GM19193 (cell line): ENCODE measurements around the gene ASCC1.
A peak's percentile ranks its signal among the peaks of the same experiment; 100 is the strongest.

Experiments used
- POLR2A ChIP-seq: IDR thresholded peaks from 4 replicates; pipeline ENCODE4 v1.6.1; 2011; ENCODE audit not compliant: insufficient read depth, insufficient read length; ENCODE audit errors: extremely low read depth

Gene ASCC1

DNA sequence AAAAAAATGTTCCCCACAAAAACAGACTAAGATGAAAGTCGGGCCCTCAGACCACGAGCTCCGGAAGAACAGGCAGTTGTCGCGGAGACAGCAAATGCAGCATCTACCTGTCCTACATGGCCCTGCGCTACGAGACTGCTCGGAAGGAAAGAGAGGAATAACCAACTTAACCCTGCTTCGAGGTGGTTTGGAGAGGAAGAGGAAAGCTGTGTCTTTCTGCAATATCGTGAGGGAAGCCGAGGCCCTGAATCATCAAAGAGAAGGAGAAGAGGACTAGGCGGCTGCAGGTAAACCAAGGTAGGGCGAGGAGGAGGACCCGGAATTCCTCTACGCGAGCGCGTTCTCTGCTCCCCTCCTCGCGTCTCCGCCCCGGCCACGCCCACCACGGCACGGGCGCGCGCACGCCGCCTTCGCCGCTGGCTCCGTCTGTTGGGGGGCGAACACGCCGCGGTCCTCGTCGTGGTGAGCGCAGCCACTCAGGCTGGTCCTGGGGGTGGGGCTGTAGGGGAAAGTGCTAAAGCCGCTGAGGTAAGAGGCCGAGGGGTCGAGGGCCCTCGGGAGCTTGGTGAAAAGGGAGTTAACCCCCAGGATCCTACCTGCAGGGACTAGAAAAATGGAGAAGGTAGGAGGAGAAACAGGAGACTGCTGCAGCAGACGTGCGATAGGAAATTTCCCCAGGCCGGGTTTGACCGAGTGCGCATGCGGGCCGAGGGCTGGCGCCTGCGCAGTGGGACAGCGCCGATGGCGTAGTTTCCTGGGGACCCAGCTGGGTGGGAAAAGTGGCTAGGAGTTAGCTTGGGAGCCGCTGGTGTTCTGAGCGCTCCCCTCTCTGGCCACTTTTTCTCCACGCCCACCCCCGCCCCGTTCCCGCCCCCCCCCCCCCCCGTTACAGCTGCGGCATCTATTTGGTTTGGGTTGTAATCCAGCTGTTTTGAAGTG, at the start of gene ASCC1, which contains the start of gene ANAPC16:
Gene ASCC1 (minus strand): TSS at position 666 of the 939 bp plus-strand sequence. CDS start 2,978 bp downstream, outside the sequence.
Gene ANAPC16 (plus strand): TSS at position 402 of the 939 bp plus-strand sequence. CDS start 7,903 bp downstream, outside the sequence.
- TF ChIP-seq POLR2A, result peak; percentile 96

GRCh38 chr10:72265508-72265907, 49.4 kb upstream of the ASCC1 start:
- TF ChIP-seq POLR2A, result no peak

- no peak for TF ChIP-seq POLR2A
Measured at GRCh38 chr10:72264536-72264935, 48.5 kb upstream of the ASCC1 start.

- TF ChIP-seq POLR2A, result no peak
Measured at GRCh38 chr10:72263613-72264241, 47.7 kb upstream of the ASCC1 start.

GRCh38 chr10:72261784-72262404, 45.8 kb upstream of the ASCC1 start:
- no peak for TF ChIP-seq POLR2A

GRCh38 chr10:72260976-72261783, 45.1 kb upstream of the ASCC1 start:
- peak; percentile 48 for TF ChIP-seq POLR2A

DNA sequence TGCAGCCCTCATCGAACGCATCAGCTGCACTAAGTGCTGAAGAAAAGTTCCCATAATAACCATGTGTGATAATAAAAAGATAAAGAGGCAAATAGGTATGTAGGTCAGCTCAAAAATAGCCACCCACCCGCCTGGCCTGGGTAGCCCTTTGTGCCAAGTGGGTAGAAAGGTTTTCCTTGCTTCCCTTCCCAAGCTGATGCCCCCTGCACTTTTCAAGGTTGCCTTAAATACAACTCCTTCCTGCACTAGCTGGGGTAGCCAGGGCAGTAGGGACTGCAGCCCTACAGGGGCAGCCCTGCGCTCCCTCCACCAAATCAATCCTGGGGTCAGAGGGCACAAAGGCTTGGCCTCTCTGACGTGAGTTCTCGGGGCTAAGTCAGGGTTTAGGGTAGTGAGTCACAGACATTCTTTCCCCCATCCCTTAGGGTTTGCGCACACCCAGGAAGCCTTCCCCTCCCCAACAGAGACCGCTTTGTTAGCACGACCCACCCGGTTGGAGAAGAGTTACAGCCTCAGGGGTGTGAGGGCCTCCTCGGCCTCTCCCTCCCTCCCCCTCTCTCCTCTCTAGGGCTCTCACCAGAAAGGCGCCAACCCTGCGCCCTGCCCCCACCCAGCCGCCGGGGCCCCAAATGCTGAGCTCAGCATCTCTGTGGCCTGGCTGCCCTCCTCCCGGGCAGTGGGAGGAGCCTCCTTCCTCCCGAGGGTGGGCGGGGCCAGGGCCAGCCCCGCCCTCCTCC, 44.3 kb upstream of the ASCC1 start:
- peak; percentile 21 for TF ChIP-seq POLR2A

- TF ChIP-seq POLR2A, result no peak
Measured at GRCh38 chr10:72259491-72260238, 43.6 kb upstream of the ASCC1 start.

DNA sequence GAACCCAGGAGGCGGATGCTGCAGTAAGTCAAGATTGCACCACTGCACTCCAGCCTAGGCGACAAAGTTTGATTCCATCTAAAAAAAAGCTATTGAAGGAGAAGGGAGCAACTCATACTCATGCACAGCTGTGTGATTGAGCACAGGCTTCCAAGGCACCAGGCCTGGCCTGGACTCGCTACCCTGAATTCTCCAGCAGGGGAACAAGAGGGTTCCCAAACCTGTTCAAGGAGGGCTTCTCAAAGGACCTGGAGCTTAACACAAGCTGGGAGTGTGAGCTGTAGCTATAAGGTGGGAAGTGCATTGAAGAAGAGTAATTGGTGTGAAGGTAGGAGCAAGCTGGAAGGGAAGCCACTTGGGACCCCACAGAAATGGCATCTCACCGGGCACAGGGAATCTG, 42.5 kb upstream of the ASCC1 start:
- no peak for TF ChIP-seq POLR2A

DNA sequence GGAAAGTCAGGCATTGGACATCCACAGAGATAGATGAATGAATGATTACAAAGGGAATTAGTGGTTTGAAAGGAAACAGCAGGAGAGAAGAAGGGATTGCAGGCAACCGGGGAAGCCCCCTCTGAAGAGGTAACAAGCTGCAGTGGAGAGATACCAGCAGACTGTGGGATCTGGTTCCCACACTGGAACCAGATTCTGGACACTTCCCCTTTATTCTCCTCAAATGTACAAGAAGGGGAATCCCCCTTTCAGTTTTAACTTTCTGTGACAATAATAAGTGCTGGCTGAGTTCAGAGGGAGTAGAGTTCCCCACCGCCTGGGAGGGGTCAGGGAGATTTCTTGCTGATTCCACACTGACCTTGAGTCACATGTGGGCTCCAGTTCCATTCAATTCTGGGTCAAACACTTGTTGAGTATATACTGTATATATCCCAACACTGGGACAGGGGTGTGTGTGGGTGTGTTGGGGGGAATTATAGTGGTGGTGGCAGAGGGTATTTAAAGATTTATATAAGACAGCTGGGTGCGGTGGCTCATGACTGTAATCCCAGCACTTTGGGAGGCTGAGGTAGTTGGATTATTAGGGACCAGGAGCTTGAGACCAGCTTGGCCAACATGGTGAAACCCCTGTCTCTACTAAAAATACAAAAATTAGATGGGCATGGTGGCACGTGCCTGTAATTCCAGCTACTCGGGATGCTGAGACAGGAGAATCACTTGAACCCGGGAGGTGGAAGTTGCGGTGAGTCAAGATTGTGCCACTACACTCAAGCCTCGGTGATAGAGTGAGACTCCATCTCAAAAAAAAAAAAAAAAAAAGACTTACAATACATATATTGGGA, 41.2 kb upstream of the ASCC1 start:
- TF ChIP-seq POLR2A, result no peak

DNA sequence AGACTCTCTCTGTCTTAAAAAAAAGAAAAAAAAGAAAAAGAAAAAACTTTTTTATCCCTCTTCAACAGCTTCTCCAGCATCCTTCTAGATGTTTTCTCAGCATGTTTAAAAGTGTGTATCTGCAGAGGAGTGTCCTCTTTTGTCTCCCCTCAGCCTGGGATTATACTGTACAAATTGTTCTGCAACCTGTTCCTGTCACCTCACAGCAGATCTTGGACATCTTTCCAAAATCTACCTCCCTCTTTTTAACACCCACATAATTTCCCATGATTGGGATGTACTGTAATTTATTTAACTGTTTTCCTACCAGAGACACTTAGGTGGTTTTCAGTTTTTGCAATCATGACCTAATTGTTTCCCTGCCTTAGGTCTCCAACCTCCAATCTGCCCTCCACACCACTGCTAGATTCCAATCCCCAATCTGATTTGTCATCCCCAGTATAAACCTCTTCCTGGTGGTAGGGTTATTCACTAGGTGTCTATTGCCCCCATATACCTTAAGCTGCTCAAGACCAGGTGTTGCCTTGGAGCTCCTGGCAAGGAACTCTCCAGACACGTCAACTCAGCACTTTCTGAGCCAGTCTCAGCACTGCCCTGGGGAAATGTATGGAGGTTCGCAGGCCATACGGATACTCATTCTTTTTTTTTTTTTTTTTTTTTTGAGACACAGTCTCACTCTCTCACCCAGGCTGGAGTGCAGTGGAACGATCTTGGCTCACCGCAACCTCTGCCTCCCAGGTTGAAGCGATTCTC, 40.1 kb upstream of the ASCC1 start:
- no peak for TF ChIP-seq POLR2A

- TF ChIP-seq POLR2A, result peak; percentile 40
Measured at GRCh38 chr10:72254813-72255568, 38.9 kb upstream of the ASCC1 start.
